ENCODE data around the gene PRRT1B. TPM values are rescaled to one million over a fixed set of nuclear protein-coding genes. Genes with fewer than 3 reads are reported as not detected.

The PRRT1B gene
- total RNA-seq, 1 experiment from 2014 or later: 1.2 TPM

DNA sequence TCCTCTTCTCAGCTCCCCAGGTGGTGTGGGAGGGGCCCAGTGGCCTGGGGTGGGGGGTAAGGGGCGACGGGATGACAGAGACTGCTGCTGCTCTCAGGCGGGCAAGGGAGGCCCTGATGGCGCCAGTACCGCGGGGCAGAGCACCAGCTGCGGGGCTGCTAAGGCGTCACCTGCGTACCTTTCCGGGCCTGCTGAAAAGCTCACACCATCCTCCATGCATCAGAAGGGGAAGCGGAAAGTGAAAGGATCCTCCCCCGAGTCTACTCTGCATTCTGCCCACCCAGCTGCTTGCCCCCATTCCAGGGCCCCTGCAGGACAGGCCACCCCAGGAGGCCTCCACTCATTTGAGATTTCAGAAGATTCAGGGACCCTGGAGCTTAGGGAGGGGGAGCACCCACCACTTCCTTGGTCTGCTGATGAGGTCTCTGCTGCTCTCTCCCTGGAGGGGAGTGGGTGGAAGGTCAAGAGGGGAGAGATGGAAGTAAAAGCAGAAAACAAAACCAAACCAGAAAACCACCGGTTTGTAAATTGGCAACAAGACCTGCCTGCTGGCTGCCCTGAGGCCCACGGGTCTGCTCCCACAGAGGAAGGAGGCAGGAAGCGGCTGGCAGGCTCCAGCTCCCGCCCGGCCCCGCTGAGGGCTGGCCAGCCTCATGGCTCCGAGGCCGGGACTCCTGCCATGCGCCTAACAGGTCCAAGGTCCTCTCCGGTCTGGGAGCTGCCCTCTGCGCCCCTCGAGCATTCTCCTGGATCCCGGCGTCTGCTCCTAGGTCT lies 33.6 kb downstream of the PRRT1B start:
- Mint-ChIP-seq H3K9me3 (no peaks in the 10 kb centered on the region), H3K4me1 (no peaks in the 10 kb centered on the region), H3K4me3 (no peak overlapping the region), H3K27ac (no peak overlapping the region), H3K36me3 (peaks cover 13% of the 10 kb centered on the region), H3K27me3 (ENCODE audit: low read depth) (no peaks in the 10 kb centered on the region)
- TF ChIP-seq, protein P1, sequence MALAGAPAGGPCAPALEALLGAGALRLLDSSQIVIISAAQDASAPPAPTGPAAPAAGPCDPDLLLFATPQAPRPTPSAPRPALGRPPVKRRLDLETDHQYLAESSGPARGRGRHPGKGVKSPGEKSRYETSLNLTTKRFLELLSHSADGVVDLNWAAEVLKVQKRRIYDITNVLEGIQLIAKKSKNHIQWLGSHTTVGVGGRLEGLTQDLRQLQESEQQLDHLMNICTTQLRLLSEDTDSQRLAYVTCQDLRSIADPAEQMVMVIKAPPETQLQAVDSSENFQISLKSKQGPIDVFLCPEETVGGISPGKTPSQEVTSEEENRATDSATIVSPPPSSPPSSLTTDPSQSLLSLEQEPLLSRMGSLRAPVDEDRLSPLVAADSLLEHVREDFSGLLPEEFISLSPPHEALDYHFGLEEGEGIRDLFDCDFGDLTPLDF (CRISPR knock-in tag; IDR thresholded peaks at IDR 0.05): no peak
- TF ChIP-seq, protein P2, sequence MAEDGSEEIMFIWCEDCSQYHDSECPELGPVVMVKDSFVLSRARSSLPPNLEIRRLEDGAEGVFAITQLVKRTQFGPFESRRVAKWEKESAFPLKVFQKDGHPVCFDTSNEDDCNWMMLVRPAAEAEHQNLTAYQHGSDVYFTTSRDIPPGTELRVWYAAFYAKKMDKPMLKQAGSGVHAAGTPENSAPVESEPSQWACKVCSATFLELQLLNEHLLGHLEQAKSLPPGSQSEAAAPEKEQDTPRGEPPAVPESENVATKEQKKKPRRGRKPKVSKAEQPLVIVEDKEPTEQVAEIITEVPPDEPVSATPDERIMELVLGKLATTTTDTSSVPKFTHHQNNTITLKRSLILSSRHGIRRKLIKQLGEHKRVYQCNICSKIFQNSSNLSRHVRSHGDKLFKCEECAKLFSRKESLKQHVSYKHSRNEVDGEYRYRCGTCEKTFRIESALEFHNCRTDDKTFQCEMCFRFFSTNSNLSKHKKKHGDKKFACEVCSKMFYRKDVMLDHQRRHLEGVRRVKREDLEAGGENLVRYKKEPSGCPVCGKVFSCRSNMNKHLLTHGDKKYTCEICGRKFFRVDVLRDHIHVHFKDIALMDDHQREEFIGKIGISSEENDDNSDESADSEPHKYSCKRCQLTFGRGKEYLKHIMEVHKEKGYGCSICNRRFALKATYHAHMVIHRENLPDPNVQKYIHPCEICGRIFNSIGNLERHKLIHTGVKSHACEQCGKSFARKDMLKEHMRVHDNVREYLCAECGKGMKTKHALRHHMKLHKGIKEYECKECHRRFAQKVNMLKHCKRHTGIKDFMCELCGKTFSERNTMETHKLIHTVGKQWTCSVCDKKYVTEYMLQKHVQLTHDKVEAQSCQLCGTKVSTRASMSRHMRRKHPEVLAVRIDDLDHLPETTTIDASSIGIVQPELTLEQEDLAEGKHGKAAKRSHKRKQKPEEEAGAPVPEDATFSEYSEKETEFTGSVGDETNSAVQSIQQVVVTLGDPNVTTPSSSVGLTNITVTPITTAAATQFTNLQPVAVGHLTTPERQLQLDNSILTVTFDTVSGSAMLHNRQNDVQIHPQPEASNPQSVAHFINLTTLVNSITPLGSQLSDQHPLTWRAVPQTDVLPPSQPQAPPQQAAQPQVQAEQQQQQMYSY (CRISPR knock-in tag; IDR thresholded peaks at IDR 0.05): no peak
- TF ChIP-seq, protein P3, sequence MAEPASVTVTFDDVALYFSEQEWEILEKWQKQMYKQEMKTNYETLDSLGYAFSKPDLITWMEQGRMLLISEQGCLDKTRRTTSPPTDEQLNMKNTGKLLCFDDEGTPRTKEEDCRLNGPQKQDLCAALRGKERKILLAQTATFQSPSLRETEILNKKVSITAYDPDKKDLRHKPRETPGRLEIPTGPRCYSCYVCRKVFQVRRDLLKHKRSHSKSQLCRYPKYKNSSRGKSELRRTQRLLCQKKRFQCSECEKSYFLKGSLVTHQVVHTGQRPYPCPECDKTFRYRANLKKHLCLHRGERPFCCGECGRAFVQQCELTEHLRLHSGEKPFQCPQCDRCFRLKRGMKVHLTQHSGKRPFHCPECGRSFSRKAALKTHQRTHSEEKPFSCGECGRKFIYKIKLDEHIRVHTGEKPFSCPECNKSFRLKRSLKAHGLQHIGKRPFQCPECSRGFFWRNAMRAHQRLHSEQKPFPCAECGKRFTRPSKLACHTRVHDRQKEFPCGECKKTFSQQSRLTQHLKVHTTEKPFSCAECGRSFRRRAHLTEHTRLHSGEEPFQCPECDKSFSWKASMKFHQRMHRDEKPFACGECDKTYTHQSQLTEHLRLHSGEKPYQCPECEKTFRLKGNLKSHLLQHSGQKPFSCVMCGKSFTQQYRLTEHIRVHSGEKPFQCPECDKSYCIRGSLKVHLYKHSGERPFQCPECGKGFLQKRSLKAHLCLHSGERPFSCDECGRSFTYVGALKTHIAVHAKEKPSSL (CRISPR knock-in tag; conservative IDR thresholded peaks at IDR 0.05): no peak
- no peak for TF ChIP-seq FOXP1 (CRISPR knock-in tag; IDR thresholded peaks at IDR 0.05; ENCODE audit: borderline replicate concordance)
- TF ChIP-seq KAT7 (CRISPR knock-in tag; IDR thresholded peaks at IDR 0.05; ENCODE audit: borderline replicate concordance): no peak
- TF ChIP-seq JUN (CRISPR knock-in tag; IDR thresholded peaks at IDR 0.05): no peak
- TF ChIP-seq PRRX2 (CRISPR knock-in tag; IDR thresholded peaks at IDR 0.05): no peak
- TF ChIP-seq, protein P4, sequence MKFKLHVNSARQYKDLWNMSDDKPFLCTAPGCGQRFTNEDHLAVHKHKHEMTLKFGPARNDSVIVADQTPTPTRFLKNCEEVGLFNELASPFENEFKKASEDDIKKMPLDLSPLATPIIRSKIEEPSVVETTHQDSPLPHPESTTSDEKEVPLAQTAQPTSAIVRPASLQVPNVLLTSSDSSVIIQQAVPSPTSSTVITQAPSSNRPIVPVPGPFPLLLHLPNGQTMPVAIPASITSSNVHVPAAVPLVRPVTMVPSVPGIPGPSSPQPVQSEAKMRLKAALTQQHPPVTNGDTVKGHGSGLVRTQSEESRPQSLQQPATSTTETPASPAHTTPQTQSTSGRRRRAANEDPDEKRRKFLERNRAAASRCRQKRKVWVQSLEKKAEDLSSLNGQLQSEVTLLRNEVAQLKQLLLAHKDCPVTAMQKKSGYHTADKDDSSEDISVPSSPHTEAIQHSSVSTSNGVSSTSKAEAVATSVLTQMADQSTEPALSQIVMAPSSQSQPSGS (CRISPR knock-in tag; IDR thresholded peaks at IDR 0.05; ENCODE audit: borderline replicate concordance, low read depth): no peak
- TF ChIP-seq, protein P5, sequence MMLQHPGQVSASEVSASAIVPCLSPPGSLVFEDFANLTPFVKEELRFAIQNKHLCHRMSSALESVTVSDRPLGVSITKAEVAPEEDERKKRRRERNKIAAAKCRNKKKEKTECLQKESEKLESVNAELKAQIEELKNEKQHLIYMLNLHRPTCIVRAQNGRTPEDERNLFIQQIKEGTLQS (CRISPR knock-in tag; conservative IDR thresholded peaks at IDR 0.05): no peak
- no peak for TF ChIP-seq ZNF232 (CRISPR knock-in tag; IDR thresholded peaks at IDR 0.05)
- TF ChIP-seq FOXJ3 (CRISPR knock-in tag; IDR thresholded peaks at IDR 0.05; ENCODE audit: borderline replicate concordance): no peak
- no peak for TF ChIP-seq MXD4 (CRISPR knock-in tag; IDR thresholded peaks at IDR 0.05; ENCODE audit: borderline replicate concordance)
- TF ChIP-seq ZNF138 (CRISPR knock-in tag; conservative IDR thresholded peaks at IDR 0.05): no peak
- no peak for TF ChIP-seq SOX15 (CRISPR knock-in tag; IDR thresholded peaks at IDR 0.05)
- TF ChIP-seq ZNF671 (CRISPR knock-in tag; IDR thresholded peaks at IDR 0.05): no peak
- TF ChIP-seq, protein P6, sequence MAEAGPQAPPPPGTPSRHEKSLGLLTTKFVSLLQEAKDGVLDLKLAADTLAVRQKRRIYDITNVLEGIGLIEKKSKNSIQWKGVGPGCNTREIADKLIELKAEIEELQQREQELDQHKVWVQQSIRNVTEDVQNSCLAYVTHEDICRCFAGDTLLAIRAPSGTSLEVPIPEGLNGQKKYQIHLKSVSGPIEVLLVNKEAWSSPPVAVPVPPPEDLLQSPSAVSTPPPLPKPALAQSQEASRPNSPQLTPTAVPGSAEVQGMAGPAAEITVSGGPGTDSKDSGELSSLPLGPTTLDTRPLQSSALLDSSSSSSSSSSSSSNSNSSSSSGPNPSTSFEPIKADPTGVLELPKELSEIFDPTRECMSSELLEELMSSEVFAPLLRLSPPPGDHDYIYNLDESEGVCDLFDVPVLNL (CRISPR knock-in tag; IDR thresholded peaks at IDR 0.05; ENCODE audit: borderline replicate concordance, low read depth): no peak
- CTCF ChIA-PET: interaction anchor here (1.4 to 2.8 kb wide), 2 partner anchors 13 to 30 kb away, joined by 3 to 7 read pairs; no protein-coding TSS in a partner anchor
- no peak for ATAC-seq
- no peak for DNase-seq (ENCODE audit: low spot score)
- POLR2A ChIA-PET: no interaction called here
